ENCODE measurements around the gene PLA2G4A. TPM values are rescaled to one million over a fixed set of nuclear protein-coding genes. Genes with fewer than 3 reads are reported as not detected.

Gene PLA2G4A
- total and polyA plus RNA-seq, 2 experiments from 2014 or later: 1.1 to 3.8 TPM

DNA sequence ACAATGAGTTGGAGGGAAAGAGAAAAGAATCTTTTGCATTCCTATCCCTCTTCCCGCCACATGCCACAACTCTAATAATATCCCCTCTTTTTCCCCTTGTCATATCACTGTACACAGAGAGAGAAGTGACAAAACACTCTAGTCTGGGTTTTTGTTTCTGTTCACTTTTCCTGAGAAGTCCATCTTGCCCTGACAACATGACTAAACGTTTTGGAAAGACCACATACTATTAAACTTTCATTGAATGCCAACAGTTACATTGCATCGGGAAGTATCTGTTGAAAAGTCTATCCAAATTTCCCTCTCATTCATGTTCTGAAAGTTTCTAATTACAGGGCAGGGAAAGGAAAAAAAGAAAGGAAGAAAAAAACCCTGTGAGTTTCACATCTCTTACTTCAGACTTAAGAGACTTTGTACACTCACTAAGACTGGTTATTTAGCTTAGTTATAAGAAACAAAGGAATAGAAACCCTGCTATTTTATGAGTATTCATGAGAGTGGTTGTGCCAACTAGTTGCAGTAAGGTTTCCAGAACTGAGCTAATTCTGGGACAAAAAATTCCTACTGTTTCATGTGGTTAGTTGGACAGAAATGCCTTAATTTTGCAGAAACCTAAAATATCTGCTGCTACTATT is 16.9 kb downstream of the PLA2G4A start:
- no peaks in the 10 kb centered on the region for H3K79me2 ChIP-seq (replicated peaks; ENCODE audit: insufficient read depth)
- H3K9me3 Mint-ChIP-seq: no peaks in the 10 kb centered on the region
- H3K27ac ChIP-seq (ENCODE audit: low read depth): no peak overlapping the region
- no peaks in the 10 kb centered on the region for H3K27me3 Mint-ChIP-seq (ENCODE audit: insufficient read depth, low read depth, poor library complexity)
- no peaks in the 10 kb centered on the region for H3K36me3 ChIP-seq (ENCODE audit: insufficient read depth)
- no peaks in the 10 kb centered on the region for H3K9me2 ChIP-seq (ENCODE audit: insufficient read depth)
- no peaks in the 10 kb centered on the region for H4K20me1 ChIP-seq (replicated peaks; ENCODE audit: insufficient read depth)
- H3F3A ChIP-seq (replicated peaks; ENCODE audit: low read depth): no peaks in the 10 kb centered on the region
- H3K4me1 ChIP-seq (ENCODE audit: insufficient read depth): no peaks in the 10 kb centered on the region
- no peak for TF ChIP-seq POLR2AphosphoS5 (IDR thresholded peaks at IDR 0.05; ENCODE audit: low read depth)
- TF ChIP-seq ZNF114 (CRISPR knock-in tag; IDR thresholded peaks at IDR 0.05): no peak
- TF ChIP-seq, protein P1, sequence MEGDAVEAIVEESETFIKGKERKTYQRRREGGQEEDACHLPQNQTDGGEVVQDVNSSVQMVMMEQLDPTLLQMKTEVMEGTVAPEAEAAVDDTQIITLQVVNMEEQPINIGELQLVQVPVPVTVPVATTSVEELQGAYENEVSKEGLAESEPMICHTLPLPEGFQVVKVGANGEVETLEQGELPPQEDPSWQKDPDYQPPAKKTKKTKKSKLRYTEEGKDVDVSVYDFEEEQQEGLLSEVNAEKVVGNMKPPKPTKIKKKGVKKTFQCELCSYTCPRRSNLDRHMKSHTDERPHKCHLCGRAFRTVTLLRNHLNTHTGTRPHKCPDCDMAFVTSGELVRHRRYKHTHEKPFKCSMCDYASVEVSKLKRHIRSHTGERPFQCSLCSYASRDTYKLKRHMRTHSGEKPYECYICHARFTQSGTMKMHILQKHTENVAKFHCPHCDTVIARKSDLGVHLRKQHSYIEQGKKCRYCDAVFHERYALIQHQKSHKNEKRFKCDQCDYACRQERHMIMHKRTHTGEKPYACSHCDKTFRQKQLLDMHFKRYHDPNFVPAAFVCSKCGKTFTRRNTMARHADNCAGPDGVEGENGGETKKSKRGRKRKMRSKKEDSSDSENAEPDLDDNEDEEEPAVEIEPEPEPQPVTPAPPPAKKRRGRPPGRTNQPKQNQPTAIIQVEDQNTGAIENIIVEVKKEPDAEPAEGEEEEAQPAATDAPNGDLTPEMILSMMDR (conservative IDR thresholded peaks at IDR 0.05; ENCODE audit: low read depth in 2 of 2): no peak
- no peak for TF ChIP-seq ZNF331 (CRISPR knock-in tag; IDR thresholded peaks at IDR 0.05; ENCODE audit: low read depth)
- no peak for TF ChIP-seq EZH2phosphoT487 (IDR thresholded peaks at IDR 0.05; ENCODE audit: unreplicated experiment)
- TF ChIP-seq ZNF462 (CRISPR knock-in tag; IDR thresholded peaks at IDR 0.05): no peak
- no peak for TF ChIP-seq NANOG (IDR thresholded peaks at IDR 0.05; ENCODE audit: borderline replicate concordance)
- TF ChIP-seq, protein P2, sequence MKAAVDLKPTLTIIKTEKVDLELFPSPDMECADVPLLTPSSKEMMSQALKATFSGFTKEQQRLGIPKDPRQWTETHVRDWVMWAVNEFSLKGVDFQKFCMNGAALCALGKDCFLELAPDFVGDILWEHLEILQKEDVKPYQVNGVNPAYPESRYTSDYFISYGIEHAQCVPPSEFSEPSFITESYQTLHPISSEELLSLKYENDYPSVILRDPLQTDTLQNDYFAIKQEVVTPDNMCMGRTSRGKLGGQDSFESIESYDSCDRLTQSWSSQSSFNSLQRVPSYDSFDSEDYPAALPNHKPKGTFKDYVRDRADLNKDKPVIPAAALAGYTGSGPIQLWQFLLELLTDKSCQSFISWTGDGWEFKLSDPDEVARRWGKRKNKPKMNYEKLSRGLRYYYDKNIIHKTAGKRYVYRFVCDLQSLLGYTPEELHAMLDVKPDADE (IDR thresholded peaks at IDR 0.05): no peak
- no peak for TF ChIP-seq EZH2 (IDR thresholded peaks at IDR 0.05; ENCODE audit: low read depth, unreplicated experiment)
- H3K4me3 ChIP-seq: no peak overlapping the region
- ATAC-seq (no peak), DNase-seq (ENCODE audit: low spot score) (no peak)
- H3K4me2 ChIP-seq: no peak overlapping the region
- H3K36me3 Mint-ChIP-seq (ENCODE audit: low read depth): no peaks in the 10 kb centered on the region
- no peak overlapping the region for H3K27ac Mint-ChIP-seq
- H2AFZ ChIP-seq: no peak overlapping the region
- H3K27me3 ChIP-seq (ENCODE audit: insufficient read depth): no peaks in the 10 kb centered on the region
- peaks cover 5% of the 10 kb centered on the region; the same call in 2 of the 3 replicates for H3K4me1 Mint-ChIP-seq
- H3K4me3 Mint-ChIP-seq: no peak overlapping the region
